GM18517 (cell line): ENCODE measurements around the gene MRPL23.

Experiments
- ATAC-seq: cut with Tn5 transposase; IDR thresholded peaks from one replicate; pipeline ENCODE4 v1.9.1; 2021; ENCODE audit warnings: mild to moderate bottlenecking, moderate library complexity; ENCODE audit not compliant: unreplicated experiment

MRPL23 gene

DNA sequence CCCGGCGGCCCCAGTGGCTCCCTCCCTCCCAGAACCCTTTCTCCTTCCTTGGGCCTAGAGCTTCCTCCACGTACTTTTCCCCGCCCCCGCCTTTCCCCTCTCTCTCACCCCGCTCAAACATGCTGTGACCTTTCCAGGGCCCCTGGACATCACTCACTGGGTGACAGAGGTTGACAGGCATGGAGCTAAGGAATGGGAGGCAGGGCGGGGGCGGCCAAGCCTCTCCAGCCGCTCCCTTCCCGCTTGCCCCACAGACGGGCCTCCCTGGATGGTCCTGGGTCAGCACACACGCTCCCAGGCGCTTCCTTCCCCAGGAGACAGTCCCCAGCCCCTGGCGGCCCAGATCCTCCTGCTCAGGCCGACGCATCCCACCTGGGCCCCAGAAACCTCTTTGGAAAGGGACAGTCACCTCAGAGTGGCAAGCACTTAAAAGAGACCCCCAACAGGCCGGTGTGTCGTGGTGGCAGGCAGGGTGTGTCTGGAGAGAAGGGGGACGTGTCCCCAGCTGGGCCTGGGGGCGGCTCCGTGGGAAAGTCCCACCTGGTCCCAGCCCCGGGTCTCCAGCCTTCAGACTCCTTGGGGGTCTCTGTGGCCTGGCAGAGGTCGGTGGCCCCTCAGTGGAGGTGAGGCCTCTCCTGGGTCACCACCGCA, 41.7 kb downstream of the MRPL23 start:
- no peak for ATAC-seq

- ATAC-seq, result no peak
These were observed 42.8 kb downstream of the MRPL23 start for GRCh38 chr11:1989953-1990352.

GRCh38 chr11:1990872-1991578, 43.9 kb downstream of the MRPL23 start:
- ATAC-seq, result no peak

DNA sequence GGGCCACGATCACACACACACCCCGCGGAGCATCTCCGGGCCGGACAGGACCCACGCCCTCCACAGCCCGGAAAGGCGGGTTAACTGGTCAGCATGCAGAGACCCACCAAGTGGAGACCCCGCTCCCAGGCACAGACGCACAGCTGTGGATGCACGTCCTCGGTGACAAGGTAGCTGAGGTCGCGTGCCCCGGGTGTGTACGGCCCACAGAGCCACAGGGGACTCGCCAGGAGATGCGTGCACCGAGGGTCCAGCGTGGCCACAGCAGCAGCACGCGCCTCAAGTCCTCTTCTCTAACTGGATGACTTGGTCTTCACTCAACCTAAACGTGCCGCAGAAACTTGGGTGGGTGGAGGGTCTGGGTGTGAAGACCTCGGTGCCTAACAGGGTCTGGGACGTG, 45.0 kb downstream of the MRPL23 start:
- no peak for ATAC-seq

DNA sequence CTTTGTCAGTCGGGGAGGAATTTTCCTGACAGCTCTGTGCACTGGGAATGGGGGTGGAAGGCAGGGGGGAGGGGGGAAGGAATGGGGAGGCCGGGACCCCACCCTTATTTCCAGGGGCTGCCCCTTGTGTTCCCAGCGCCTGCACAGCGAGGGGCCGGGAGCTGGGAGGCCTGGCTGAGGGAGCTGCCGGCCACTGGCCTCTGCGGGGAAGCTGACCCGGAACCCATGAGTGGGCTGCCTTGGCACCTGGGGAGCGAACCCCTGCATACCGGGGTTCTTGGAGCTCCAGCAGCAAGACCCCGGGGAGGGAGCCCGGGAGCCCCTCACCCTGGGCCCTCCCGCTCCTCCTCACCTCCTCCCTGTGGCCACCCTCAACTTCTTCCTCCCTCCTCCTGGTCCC, 47.0 kb downstream of the MRPL23 start:
- no peak for ATAC-seq

- no peak for ATAC-seq
These were observed 50.6 kb downstream of the MRPL23 start, which contains the start of gene H19 for GRCh38 chr11:1997755-1998154. Gene H19 (minus strand): TSS chr11:1997842.

DNA sequence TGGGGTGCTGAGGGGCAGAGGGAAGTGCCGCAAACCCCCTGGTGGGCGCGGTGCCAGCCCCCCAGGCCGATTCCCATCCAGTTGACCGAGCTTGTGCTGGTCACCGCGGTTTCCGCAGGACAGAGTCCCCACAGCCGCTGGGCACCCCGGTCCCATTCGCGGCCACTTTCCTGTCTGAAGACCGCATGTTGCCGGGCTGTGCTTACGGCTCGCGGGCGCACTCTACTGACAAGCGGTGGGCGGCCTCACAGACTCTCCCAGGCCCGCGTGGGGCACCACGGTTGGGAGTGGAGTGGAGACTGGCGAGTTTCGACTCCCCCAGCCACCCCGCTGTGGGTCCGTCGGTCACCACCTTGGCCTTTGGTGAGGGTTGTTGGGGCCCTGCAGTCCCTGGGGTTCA, 51.2 kb downstream of the MRPL23 start:
- ATAC-seq, result no peak

GRCh38 chr11:1998861-1999260, 51.7 kb downstream of the MRPL23 start:
- no peak for ATAC-seq

- no peak for ATAC-seq
These were observed 55.1 kb downstream of the MRPL23 start for GRCh38 chr11:2002042-2002776.

DNA sequence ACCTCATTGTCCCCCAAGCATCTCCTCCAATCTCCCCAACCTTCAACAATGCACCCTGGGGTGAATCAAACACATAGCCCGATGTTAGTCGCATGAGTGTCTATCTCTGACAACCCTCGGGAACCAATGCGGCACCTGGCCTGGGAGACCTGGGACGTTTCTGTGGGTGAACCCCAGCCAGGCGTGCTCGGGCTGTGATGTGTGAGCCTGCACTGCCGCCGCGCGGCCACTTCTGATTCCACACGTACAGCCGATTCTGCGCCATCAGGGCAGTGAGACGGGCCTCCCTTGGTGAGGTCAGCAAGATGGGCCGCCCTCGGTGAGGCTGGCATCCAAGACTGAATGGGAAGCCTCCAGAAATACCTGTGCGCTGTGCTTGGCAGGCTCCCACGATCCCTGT, 55.7 kb downstream of the MRPL23 start:
- ATAC-seq, result no peak

- ATAC-seq, result no peak
These were observed 57.3 kb downstream of the MRPL23 start for GRCh38 chr11:2004466-2004865.
